GM20431 (cell line): ENCODE data around the gene MALL.
"Not testable (repeated sequence)": the region's sequence is repeated elsewhere in the genome, so short reads cannot be mapped to it uniquely, and the experiment has no call there.

Experiments used
- in situ Hi-C: fragments of 300-500 bp; cut with MseI, MboI; formaldehyde crosslinking; loops from one replicate; pipeline ENCODE4 v1.15.0; 2020; ENCODE audit warnings: low sequenced_read_pairs; ENCODE audit not compliant: unreplicated experiment

The MALL gene

DNA sequence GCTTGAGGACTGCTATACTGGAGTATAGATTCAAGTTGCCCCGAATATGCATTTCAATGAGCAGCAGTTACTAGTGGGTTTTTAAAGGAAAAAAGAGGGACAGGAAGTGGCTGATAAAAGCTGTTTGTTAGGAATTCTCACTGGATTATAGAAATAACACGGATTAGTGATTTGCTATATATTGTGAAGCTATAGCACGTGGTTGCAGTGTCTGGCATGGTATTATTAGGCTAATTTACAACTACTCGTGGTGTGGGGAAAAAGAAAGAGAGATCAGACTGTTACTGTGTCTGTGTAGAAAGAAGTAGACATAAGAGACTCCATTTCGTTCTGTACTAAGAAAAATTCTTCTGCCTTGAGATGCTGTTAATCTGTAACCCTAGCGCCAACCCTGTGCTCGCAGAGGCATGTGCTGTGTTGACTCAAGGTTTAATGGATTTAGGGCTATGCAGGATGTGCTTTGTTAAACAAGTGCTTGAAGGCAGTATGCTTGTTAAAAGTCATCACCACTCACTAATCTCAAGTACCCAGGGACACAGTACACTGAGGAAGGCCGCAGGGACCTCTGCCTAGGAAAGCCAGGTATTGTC is 59.7 kb downstream of the MALL start:
- in situ Hi-C loops = not testable (repeated sequence)

DNA sequence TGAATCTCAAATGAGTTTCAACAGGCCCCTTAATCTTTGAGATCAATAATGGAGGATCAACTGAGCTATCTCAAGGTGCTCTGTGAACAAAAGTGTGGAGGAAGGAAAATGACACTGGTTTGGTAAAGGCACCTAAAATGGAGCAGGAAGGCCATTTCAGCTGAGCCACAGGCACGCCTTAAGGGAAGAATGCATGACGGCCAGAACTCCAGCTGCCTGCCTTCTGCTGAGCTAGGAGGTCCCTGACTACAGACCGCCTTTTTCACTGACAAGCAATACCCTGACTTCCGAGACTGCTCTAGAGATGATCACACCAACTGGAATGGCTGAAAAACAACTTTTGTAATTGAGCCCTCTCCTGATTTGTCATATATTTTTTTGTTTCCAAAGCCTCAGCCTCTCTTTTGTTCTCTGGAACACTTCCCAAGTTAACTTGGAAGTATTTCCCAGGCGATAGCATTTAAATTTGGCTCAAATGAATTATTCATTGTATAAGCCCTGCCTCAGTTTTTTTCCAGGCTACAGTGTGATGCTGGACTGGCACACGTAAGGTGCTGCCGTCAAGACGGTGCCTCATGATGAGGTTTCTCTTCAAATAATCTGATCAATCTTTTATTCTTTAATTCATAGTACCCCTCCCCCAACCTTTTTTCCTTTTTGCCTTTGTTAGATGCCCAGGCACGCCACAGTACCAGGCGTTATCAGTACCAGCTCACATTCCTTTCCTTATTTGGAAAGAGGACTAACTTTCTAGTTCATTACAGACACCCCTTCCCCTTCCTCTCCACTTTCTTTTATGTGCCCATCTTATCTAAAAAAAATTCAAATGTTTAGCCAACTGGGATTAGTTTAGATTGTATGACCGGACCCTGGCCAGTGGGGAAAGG is 60.9 kb downstream of the MALL start:
- in situ Hi-C loops = not testable (repeated sequence)

DNA sequence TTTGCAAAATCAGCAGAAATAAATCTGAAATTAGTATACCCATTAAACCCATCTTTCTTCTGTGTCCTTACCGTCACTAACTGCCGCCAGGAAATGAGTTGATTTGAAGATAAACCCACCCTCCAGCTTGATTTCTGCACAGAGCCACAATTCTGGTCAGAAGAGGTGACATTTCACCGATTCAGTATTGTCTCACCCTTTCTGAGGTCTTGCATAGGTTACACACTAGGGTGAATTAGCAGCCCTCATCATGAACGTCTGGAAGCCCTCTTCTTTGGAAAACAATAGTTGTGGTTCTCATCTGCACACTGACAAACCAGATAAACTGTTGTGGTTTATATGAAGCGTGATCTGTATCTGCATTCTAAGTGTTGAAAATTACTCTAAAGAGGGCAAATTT is 61.9 kb downstream of the MALL start:
- in situ Hi-C loops = not testable (repeated sequence)

DNA sequence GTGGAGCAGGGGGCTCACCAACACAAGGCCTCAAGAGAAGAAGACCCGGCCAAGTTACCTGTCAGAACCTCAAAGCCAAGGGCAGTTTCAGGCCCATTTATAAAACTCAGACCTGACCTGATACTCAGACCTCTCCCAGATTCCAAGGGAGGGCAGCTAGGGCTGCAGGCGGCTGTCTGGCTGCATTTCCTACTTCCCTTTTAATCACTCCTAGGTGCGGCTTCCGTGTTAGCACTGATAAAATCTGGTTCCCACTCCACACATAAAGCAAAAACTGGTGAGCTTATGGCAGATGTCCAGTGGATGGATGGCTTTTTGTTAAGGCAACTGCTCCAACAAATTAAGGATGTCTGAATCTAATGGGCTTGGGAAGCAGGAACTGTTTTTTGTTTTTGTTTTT is 63.5 kb downstream of the MALL start:
- in situ Hi-C loops = not testable (repeated sequence)

DNA sequence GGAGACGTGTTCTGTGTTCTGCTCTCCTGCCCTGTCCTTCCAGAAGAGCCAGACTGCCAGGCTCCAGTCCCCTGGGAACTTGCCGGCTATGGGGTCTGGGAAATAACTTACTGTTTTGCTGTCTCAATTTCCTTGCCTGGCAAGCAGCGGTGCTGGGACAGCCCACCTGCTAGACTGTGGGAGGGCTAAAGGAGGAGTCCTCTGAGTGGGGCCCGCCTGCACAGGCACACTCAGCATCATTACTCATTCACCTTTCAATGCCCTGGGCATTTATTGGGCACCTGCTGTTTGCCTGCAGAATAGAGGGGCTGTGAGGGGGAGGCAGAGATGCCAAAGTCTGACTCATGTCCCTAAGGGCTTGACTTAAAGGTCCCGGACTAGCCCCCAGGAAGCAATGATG is 65.4 kb downstream of the MALL start:
- in situ Hi-C loops = not testable (repeated sequence)

DNA sequence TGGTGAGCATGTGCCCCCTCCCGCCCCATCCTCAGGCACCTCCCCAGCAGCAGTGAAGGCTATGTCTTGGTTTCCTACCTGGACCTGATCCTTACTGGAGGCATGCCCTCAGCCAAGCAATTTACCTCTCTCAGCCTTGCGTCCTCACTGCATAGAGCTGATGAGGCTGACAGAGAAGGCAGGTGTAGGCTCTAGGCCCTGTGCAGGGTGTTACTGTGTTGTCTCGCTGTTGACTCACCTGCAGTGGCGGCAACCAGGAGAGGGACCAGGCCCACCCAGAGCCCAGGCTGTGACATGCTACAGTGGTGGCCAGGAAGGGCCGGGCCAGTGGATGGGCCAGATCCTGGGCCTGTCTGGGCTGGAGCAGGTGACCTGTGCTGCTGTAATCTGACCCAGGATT is 65.9 kb downstream of the MALL start:
- in situ Hi-C loops = not testable (repeated sequence)

DNA sequence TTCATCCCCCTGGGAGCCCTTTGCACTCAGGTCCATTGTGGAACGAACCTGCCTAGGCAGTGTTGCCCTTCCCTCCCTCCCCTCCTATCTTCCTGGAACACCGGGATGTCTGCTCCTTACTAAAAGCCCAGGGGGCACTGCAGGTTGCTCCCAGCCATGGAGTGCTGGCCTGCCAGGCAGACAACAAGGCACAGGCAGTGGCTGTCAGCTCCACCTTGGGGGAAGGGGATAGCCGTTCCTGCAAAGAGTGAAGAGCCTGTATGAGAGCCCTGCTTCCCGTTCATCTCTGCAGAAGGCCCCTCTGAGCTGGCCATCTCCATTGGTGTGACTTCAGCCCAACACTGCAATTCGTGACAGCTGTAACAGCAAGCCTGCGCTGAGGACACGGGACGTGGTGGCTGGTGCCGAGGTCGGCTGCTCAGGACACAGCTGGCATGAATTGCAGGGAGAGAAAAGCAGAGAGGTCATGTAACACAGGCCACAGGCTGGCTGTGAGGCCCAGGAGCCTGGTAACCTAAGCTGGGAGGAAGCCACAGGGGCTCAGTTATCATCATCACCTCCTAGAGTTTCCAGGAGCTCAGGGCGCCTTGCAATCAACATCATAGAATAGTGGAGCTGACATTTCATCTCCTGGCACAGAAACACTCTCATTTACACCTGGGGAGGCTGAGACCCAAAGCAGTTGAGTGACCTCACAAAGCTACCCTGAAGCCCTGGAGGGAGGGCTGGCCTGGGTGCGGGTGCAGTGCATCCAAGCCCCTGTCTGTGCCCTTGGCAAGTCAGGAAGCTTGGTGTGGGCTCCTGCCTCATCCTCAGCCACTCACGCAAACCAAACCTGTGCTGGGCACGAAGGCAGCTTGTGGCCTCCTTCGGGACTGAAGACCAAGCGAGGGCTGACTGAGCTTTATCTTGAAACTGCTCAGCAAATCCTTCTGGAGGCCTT is 67.1 kb downstream of the MALL start:
- in situ Hi-C loops = not testable (repeated sequence)

DNA sequence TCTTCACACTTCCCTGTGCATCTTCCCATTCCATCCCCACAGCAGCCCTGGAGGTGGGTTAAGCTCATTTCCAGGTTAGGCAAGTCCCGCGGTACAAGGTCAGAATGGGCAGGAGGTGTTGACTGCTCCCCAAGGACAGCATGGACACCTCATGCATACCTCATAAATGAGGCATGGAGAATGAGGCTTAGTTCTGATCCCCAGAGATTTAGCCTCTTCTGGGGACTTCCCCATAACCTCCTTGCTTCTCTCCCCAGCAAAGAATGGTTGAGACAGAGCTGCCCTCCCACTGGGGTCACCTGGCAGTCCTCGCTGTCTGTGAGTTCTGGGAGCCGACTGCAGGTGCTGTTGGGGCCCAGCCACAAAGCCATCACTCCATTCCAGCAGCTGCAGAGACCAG is 68.4 kb downstream of the MALL start:
- in situ Hi-C loops = not testable (repeated sequence)

DNA sequence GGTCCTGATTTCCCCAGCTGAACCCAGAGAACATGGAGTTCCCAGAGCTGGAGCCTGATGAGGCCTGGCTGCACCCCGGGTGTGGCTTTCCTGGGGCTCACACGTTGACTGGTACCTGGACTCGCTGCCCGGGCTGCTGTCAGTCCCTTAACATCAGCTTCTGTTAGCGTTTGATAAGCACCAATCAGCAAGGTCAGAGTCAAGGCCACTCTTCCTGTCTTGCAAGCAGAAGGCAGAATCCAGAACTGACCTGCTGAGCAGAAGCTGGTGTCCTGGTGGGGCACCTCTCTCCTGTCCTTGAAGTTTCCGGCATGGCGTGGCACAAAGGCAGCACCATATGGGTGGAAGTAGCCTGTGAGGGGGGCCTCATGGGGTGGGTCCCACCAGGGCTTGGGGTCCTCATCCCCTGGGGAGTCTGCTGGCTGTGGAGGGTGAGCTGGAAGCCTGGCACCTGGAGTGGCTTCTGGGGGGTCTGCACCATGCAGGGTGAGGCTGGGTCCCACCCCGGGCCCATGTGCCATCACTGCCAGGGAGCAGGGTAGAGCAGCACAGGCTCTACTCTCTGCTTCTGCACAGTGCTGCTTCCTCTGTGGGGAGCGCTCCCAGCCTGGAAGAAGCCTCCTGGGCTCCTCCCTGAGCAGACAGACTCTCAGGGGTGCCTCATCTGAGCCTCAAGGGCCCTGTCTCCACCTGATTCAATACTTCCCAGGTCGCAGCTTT is 73.5 kb downstream of the MALL start:
- in situ Hi-C loops = not testable (repeated sequence)

DNA sequence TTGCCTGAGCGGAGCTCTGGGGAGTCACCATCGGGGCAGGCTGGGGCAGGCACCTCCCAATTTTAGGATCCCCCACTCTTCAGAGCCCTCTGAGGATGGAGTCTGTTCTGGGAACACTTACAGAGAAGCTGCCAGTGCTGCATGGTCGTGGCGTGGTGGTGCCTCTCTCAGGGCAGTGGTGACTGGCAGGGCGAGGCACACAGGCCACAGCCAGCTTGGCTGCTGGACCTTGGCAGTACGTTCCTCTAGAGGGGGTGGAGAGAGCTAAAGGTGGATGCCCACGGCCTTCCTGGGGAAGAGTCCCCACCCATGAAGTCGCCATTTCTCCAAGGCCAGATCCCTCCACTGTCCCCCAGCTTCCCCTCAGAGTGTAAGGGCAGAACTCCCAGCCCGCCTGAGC is 78.3 kb downstream of the MALL start:
- in situ Hi-C loops = not testable (repeated sequence)

DNA sequence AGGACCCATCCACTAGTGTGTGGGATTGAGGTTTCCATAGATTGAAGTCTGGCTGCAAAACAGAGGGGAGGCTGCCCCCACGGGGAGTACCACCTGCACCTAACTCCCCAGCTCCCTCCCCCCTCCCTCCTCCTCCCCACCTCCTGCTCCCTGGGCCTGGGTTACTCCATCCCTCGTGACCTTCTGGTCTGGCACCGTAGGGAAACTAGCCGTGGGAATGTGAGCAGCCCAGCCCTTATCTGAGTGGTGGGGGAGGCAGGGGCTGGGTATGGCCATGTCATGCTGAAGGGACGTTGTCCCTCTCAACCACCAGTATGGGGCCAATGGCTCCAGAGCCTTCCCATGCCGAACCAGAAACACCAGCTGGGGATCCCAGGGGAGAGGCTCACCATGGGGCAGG is 80.2 kb downstream of the MALL start:
- in situ Hi-C loops = not testable (repeated sequence)

DNA sequence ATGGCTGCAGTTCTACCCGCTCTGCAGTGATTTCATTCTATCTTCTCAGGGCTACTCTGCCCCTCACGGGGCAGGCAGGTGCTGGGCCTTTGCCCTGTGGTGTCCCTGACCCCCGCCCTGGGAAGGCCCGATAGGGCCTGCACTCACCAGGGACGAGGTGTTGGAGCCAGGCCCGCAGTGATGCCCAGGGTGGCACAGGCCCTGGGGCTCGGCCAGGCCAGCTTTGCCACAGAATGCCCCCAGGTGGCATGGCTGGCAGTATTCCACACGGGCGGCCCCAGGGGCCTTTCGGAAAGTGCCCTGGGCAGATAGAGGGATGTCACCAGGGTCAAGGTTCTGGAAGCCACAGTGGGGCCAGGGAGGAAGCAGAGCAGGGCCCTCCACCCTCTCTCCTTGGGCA is 80.7 kb downstream of the MALL start:
- in situ Hi-C loops = not testable (repeated sequence)
